Ectodermal cell (in vitro differentiated cells): Measurements from ENCODE around the gene GAST.

ENCODE experiments used
- H3K27ac ChIP-seq: 2 replicates; pipeline ENCODE4 v1.7.0; 2013; ENCODE audit warnings: mild to moderate bottlenecking, low read depth, low read length; ENCODE audit not compliant: insufficient read depth, poor library complexity, severe bottlenecking
- H3K27me3 ChIP-seq: 2 replicates; pipeline ENCODE4 v1.7.0; 2013; ENCODE audit warnings: mild to moderate bottlenecking, low read length; ENCODE audit not compliant: insufficient read depth, control insufficient read depth, poor library complexity, severe bottlenecking
- H3K36me3 ChIP-seq: one replicate; pipeline ENCODE4 v1.7.0; 2013; ENCODE audit warnings: low read length; ENCODE audit not compliant: control insufficient read depth, insufficient read depth
- H3K4me1 ChIP-seq: one replicate; pipeline ENCODE4 v1.7.0; 2013; ENCODE audit warnings: low read length; ENCODE audit not compliant: control insufficient read depth, insufficient read depth
- H3K4me3 ChIP-seq: 2 replicates; pipeline ENCODE4 v1.7.0; 2013; ENCODE audit warnings: low read depth, low read length, control low read depth; ENCODE audit not compliant: insufficient read depth
- H3K9me3 ChIP-seq: 2 replicates; pipeline ENCODE4 v1.7.0; 2013; ENCODE audit warnings: mild to moderate bottlenecking, low read length, moderate library complexity; ENCODE audit not compliant: control insufficient read depth
- WGBS, 2 experiments: methylation state at CpG; one replicate each; pipeline ENCODE4 v1.1.7; 2013; ENCODE audit warnings: missing lambda C conversion rate in 2 of 2; 5-methylcytosine and 5-hydroxymethylcytosine counted together

GAST gene

DNA sequence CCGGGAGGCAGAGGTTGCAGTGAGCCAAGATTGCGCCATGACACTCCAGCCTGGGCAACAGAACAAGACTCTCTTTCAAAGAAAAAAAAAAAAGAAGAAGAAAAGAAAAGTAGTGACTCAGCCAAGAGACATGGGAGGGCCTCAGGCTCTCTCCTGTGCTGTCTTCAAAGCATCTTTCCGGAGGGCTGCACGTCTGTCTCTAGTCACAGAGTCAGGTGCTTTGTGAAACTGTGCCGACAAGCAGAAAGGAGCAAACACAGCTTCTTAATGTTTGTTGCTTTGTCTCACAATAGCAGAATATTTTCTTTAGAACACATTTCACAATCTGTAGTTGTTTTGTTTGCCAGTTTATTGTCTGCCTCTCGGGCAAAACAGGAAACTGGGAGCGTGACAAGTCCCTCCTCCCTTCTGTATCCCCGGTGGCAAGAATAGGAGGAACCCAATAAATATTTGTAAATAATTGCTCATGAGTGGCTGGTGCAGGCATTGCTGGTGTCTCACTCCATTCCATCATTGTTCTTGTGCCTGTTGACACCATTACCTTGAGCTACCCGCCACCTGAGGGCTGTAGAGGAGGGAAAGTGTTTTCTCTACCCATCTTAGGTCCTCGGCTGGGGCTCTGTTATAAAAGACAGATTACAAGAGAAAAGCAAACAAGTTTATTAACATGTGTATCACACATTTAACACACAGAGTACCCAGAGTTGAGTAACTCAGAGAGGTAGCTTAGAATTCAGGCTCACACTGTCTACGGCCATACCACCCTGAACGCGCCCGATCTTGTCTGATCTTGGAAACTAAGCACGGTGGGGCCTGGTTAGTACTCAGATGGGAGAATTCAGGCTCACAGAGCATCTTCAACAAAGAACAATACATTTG is 5.5 kb downstream of the GAST start:
- Histone ChIP-seq H3K27me3 (no peaks in the 10 kb centered on the region), H3K4me1 (peaks cover 4% of the 10 kb centered on the region), H3K4me3 (no peak overlapping the region), H3K27ac (no peak overlapping the region), H3K36me3 (no peaks in the 10 kb centered on the region), H3K9me3 (no peaks in the 10 kb centered on the region)
- WGBS, 2 experiments: 85 to 86% methylated on average over 14 to 15 of the region's 15 CpGs

DNA sequence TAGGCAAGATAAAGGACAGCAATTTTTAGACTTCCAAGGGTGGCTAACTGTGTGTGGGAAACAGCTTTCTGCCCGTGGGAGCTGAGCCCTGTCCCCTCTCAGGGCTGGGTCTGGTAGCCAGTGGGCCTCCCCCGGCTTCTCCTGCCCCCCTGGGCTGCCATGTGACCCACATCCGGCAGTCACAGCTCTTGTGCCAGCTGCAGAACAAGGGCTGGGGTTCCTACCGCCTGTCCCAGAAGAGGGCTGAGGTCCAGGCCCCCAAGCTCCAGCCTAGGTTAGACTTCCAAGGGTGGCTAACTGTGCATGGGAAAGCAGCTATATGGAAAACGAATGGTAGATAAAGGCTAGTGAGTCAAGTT is 6.1 kb downstream of the GAST start:
- no peak overlapping the region for H3K4me3 ChIP-seq

GRCh38 chr17:41722231-41722630 is 10.1 kb downstream of the GAST start:
- H3K27ac ChIP-seq: no peak overlapping the region
- H3K4me1 ChIP-seq: peaks cover 4% of the 10 kb centered on the region
- H3K4me3 ChIP-seq: no peak overlapping the region
- no peaks in the 10 kb centered on the region for H3K36me3 ChIP-seq
- no peaks in the 10 kb centered on the region for H3K27me3 ChIP-seq
- WGBS, 2 experiments: 93% methylated on average over 7 of the region's 7 CpGs
- no peaks in the 10 kb centered on the region for H3K9me3 ChIP-seq

More for the DNA sequence above, 6.1 kb downstream of the GAST start:
- no peaks in the 10 kb centered on the region for H3K27me3 ChIP-seq
- 85 to 87% methylated on average over 5 of the region's 5 CpGs for WGBS, 2 experiments
- no peaks in the 10 kb centered on the region for H3K36me3 ChIP-seq
- no peak overlapping the region for H3K27ac ChIP-seq
- H3K9me3 ChIP-seq: no peaks in the 10 kb centered on the region
- H3K4me1 ChIP-seq: peaks cover 4% of the 10 kb centered on the region

DNA sequence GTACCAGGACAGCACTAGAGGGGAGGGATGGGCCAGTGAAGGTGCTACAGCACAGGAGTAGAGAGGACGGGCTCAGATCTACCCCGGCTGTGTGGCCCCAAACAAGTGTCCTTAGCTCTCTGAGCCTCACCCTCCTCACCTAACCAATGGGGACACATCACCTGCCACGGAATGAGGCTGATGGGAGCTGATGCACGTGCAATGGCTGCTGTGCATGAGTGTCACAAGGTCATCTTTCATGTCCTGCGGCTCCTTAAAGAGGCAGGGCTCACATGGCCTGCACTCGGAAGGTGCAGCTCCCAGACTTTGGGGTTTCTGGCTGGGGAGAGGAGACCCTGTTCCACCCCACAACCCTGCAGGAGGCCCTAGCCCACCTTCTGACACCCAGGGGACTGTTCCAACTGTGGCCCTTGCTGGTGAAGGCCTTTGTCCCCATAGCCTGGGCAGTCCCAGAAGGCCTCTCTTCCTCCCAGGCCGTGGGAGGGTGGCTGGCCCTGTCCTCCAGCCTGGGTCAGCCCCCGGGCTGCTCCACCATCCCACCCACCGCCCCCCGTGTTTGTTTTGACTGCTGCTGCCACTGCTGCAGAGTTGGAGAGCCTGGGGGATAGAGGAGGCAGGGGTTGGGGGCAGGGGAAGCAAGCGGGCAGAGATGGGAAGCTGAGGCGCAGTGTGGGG is 11.8 kb downstream of the GAST start:
- no peaks in the 10 kb centered on the region for H3K9me3 ChIP-seq
- 84 to 85% methylated on average over 12 of the region's 12 CpGs for WGBS, 2 experiments
- no peak overlapping the region for H3K4me3 ChIP-seq
- H3K27ac ChIP-seq: no peak overlapping the region
- no peaks in the 10 kb centered on the region for H3K27me3 ChIP-seq
- no peaks in the 10 kb centered on the region for H3K36me3 ChIP-seq
- no peaks in the 10 kb centered on the region for H3K4me1 ChIP-seq

DNA sequence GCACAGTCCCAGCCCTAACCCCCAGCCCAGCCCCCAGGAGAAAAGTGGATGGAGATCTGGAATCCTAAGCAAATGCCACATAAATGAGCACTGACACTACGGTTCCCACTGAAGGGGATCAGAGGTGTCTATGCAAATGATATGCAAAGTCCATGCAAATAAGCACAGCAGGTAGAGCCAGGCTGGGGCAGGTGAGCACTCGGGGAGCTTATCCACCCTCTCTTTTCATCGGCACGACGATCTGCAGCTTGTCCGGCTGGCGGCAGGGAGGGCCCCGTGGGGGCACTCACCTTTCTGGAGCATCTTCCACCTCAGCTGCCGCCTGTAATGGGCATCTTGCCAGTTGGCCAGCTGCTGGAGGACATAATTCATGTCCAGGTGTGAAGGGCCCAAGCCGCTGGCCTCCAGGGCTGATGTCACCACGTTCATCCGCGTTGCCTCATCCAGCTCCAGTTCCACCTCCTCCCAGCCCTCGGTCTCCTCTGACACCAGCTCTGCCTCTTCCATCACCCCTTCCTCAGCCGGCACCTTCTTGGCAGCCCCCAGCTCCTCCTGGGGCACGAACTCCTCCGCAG is 12.4 kb downstream of the GAST start:
- H3K9me3 ChIP-seq: no peaks in the 10 kb centered on the region
- 86 to 90% methylated on average over 16 to 17 of the region's 17 CpGs for WGBS, 2 experiments
- H3K4me1 ChIP-seq: no peaks in the 10 kb centered on the region
- H3K27ac ChIP-seq: no peak overlapping the region
- no peaks in the 10 kb centered on the region for H3K36me3 ChIP-seq
- no peaks in the 10 kb centered on the region for H3K27me3 ChIP-seq
- H3K4me3 ChIP-seq: no peak overlapping the region

GRCh38 chr17:41725134-41725533 is 13.0 kb downstream of the GAST start:
- H3K9me3 ChIP-seq: no peaks in the 10 kb centered on the region
- H3K27me3 ChIP-seq: peaks cover 1% of the 10 kb centered on the region
- 86 to 90% methylated on average over 5 of the region's 5 CpGs for WGBS, 2 experiments
- no peak overlapping the region for H3K27ac ChIP-seq
- H3K4me1 ChIP-seq: no peaks in the 10 kb centered on the region
- H3K4me3 ChIP-seq: no peak overlapping the region
- no peaks in the 10 kb centered on the region for H3K36me3 ChIP-seq

DNA sequence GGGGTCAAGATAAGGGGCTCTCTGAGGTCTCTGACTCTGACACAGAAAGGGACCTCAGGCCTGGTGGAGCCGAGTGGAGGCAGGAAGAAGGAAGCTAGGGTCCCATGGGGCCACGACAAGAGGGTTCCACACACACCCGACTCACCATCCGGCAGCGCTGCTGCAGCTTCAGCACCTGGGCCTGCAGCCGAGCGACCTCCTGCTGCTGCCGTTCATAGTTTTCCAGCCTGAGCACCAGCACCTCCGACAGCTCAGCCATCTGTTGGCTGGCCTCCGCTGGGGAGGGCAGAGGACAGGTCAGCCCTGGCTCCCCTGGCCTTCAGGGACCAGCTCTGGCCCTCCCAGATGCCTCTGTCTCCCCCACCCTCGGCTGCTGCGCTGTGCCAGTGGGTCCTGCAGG is 15.9 kb downstream of the GAST start:
- no peaks in the 10 kb centered on the region for H3K9me3 ChIP-seq
- H3K27ac ChIP-seq: no peak overlapping the region
- peaks cover 25% of the 10 kb centered on the region for H3K27me3 ChIP-seq
- no peak overlapping the region for H3K4me3 ChIP-seq
- WGBS, 2 experiments: 70 to 72% methylated on average over 12 of the region's 12 CpGs
- H3K36me3 ChIP-seq: no peaks in the 10 kb centered on the region
- H3K4me1 ChIP-seq: no peaks in the 10 kb centered on the region

DNA sequence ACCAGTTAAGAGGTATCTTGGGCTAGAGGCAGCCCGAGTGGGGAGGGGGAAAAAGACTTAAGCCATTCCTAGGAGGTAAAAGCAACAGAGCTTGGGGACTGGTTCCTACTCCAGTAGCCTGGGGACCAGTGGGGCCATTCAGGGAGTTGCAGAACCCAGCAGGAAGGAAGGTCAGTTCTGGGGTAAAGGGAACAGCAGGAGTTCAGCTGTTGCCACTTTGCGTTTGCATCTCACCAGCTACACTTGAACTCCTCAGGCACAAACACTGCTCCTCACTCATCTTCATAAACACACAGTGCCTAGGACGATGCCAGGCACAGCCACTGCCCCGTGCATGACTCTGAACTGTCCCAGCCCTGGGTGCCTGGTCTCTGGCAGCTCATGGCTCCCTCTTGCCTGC is 18.3 kb downstream of the GAST start:
- Histone ChIP-seq H3K27ac (no peak overlapping the region), H3K4me3 (no peak overlapping the region), H3K27me3 (peaks cover 50% of the 10 kb centered on the region), H3K9me3 (no peaks in the 10 kb centered on the region), H3K4me1 (no peaks in the 10 kb centered on the region), H3K36me3 (no peaks in the 10 kb centered on the region)
- 54 to 56% methylated on average over 4 of the region's 4 CpGs for WGBS, 2 experiments

- Histone ChIP-seq H3K4me1 (no peaks in the 10 kb centered on the region), H3K4me3 (no peak overlapping the region), H3K27ac (no peak overlapping the region), H3K27me3 (peaks cover 63% of the 10 kb centered on the region), H3K9me3 (no peaks in the 10 kb centered on the region), H3K36me3 (no peaks in the 10 kb centered on the region)
- WGBS, 2 experiments: 50 to 86% methylated on average over 2 to 3 of the region's 3 CpGs
Measured at GRCh38 chr17:41731836-41732235, 19.7 kb downstream of the GAST start.
